Colonic mucosa (tissue), 4 donors: ENCODE measurements around the gene ING3. TPM values are rescaled to one million over a fixed set of nuclear protein-coding genes. Genes with fewer than 3 reads are reported as not detected.
A peak's percentile ranks its signal among the peaks of the same experiment; 100 is the strongest.

Experiments used
- DNase-seq: peaks from one replicate; pipeline ENCODE4 v3.0.0-alpha.2; 2020
- H3K27ac ChIP-seq: fragments of 200-600 bp; one replicate; pipeline ENCODE4 v1.8.0; 2021
- H3K27me3 ChIP-seq: fragments of 200-600 bp; one replicate; pipeline ENCODE4 v1.8.0; 2021
- H3K36me3 ChIP-seq: fragments of 200-600 bp; one replicate; pipeline ENCODE4 v1.8.0; 2021
- H3K4me1 ChIP-seq: fragments of 200-600 bp; one replicate; pipeline ENCODE4 v1.8.0; 2021; ENCODE audit warnings: mild to moderate bottlenecking
- H3K4me3 ChIP-seq: fragments of 200-600 bp; one replicate; pipeline ENCODE4 v1.8.0; 2021
- H3K9ac ChIP-seq, 2 donors: one replicate each; pipeline ENCODE4 v1.7.0; 2013; ENCODE audit warnings: control low read depth in 2 of 2, low read depth in 2 of 2, low read length in 2 of 2
- H3K9me3 ChIP-seq: fragments of 200-600 bp; one replicate; pipeline ENCODE4 v1.8.0; 2021
- intact Hi-C: fragments of 100-400 bp; cut with DNase I; formaldehyde crosslinking; loops from one replicate; pipeline ENCODE4 v1.14.1; 2022
- total RNA-seq, 2 donors: library from RNA; stranded (reverse); fragmentation: NEBNext Ultra II Directional in 1 of 2; extraction: Animal tissue kit (Norgen Biotek cat#: 25700) in 1 of 2; gene quantifications; one replicate each; pipeline ENCODE4 v1.2.1, GENCODE V29; 2021
- TF ChIP-seq, protein P1 (sequence below): fragments of 200-600 bp; IDR thresholded peaks from one replicate; pipeline ENCODE4 v1.8.0; 2022; ENCODE audit warnings: antibody characterized with exemption, mild to moderate bottlenecking
- donor health status: healthy.
- donor health status: DM: no; HTN: no; CAD: no.
- donor health status: DM: no; HTN: no; CAD: no.

The ING3 gene
- total RNA-seq, 2 donors from 2014 or later: 12.7 to 13.6 TPM

- Histone ChIP-seq H3K9ac (no peak overlapping the region), H3K9me3 (no peaks in the 10 kb centered on the region), H3K27ac (no peak overlapping the region), H3K36me3 (no peaks in the 10 kb centered on the region), H3K27me3 (no peaks in the 10 kb centered on the region), H3K4me1 (peaks cover 5% of the 10 kb centered on the region), H3K4me3 (no peak overlapping the region)
- TF ChIP-seq, protein P1, sequence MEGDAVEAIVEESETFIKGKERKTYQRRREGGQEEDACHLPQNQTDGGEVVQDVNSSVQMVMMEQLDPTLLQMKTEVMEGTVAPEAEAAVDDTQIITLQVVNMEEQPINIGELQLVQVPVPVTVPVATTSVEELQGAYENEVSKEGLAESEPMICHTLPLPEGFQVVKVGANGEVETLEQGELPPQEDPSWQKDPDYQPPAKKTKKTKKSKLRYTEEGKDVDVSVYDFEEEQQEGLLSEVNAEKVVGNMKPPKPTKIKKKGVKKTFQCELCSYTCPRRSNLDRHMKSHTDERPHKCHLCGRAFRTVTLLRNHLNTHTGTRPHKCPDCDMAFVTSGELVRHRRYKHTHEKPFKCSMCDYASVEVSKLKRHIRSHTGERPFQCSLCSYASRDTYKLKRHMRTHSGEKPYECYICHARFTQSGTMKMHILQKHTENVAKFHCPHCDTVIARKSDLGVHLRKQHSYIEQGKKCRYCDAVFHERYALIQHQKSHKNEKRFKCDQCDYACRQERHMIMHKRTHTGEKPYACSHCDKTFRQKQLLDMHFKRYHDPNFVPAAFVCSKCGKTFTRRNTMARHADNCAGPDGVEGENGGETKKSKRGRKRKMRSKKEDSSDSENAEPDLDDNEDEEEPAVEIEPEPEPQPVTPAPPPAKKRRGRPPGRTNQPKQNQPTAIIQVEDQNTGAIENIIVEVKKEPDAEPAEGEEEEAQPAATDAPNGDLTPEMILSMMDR: no peak
- intact Hi-C loops: no loop called here
- no peak for DNase-seq
These were observed 34.7 kb downstream of the ING3 start for GRCh38 chr7:120985130-120985758.

DNA sequence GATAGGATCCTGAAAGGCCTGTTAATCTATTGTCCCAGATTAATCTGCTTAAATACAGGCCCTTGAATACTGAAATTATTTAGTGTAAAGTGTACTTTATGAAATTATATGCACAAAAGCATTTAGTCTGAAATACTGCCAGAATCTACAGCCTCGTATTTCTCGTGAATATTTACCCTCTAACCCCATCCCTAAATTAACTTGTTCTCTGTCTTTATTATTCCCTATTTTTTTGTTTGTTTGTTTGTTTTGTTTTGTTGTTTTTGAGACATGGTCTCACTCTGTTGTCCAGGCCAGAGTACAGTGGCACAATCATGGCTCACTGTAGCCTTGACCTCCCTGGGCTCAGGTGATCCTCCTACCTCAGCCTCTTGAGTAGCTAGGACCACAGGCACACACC lies 35.3 kb downstream of the ING3 start:
- no peak overlapping the region for H3K4me3 ChIP-seq
- H3K4me1 ChIP-seq: peaks cover 5% of the 10 kb centered on the region
- H3K9me3 ChIP-seq: no peaks in the 10 kb centered on the region
- no peak for DNase-seq
- TF ChIP-seq, protein P1: no peak
- intact Hi-C loops: no loop called here
- no peak overlapping the region for H3K27ac ChIP-seq
- no peaks in the 10 kb centered on the region for H3K36me3 ChIP-seq
- H3K9ac ChIP-seq: no peak overlapping the region
- H3K27me3 ChIP-seq: no peaks in the 10 kb centered on the region

DNA sequence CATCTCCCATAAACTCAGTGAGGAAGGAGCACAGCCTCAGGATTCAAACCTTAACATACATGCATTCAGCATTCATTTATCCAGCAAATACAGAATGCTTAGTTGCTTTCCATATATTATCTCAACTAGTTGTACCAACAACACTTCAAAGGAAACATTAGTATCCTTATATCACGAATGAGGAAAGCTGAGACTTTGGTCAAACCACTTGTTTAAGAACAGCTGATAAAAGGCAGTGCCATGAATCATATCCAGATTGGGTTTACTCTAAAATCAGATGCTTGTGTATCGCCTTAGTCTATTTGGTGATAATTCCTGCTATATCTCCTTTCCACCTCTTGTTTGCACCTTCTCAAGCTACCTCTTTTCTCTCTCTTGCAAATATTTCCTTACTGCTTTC lies 36.1 kb downstream of the ING3 start:
- TF ChIP-seq, protein P1: no peak
- H3K9ac ChIP-seq: no peak overlapping the region
- no peak for DNase-seq
- intact Hi-C loops: no loop called here
- no peaks in the 10 kb centered on the region for H3K27me3 ChIP-seq
- H3K4me3 ChIP-seq: no peak overlapping the region
- H3K4me1 ChIP-seq: peaks cover 5% of the 10 kb centered on the region
- no peaks in the 10 kb centered on the region for H3K36me3 ChIP-seq
- H3K9me3 ChIP-seq: no peaks in the 10 kb centered on the region
- H3K27ac ChIP-seq: no peak overlapping the region

DNA sequence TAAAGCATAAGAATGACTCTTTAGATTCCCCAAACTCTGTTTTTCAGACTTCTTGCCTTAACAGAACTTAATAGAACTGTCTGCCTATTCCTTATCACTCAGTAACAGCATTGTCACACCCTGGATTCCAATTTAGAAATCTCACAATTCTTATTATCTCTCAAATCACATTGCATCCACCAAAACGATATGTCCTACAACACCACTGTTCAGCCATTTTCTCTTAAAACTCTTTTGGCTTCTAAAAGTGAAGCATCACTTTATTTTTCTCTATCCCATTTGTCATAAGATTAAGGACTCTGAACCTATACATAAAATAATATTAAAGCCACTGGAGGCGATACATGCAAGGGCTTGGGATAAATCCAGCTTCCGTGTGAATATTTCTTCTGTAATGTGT lies 36.7 kb downstream of the ING3 start:
- H3K27ac ChIP-seq: no peak overlapping the region
- no peaks in the 10 kb centered on the region for H3K9me3 ChIP-seq
- H3K9ac ChIP-seq: no peak overlapping the region
- peak overlapping the region; percentile 33 for H3K4me3 ChIP-seq
- intact Hi-C loops: no loop called here
- peaks cover 5% of the 10 kb centered on the region for H3K4me1 ChIP-seq
- TF ChIP-seq, protein P1: no peak
- DNase-seq: no peak
- no peaks in the 10 kb centered on the region for H3K27me3 ChIP-seq
- no peaks in the 10 kb centered on the region for H3K36me3 ChIP-seq

DNA sequence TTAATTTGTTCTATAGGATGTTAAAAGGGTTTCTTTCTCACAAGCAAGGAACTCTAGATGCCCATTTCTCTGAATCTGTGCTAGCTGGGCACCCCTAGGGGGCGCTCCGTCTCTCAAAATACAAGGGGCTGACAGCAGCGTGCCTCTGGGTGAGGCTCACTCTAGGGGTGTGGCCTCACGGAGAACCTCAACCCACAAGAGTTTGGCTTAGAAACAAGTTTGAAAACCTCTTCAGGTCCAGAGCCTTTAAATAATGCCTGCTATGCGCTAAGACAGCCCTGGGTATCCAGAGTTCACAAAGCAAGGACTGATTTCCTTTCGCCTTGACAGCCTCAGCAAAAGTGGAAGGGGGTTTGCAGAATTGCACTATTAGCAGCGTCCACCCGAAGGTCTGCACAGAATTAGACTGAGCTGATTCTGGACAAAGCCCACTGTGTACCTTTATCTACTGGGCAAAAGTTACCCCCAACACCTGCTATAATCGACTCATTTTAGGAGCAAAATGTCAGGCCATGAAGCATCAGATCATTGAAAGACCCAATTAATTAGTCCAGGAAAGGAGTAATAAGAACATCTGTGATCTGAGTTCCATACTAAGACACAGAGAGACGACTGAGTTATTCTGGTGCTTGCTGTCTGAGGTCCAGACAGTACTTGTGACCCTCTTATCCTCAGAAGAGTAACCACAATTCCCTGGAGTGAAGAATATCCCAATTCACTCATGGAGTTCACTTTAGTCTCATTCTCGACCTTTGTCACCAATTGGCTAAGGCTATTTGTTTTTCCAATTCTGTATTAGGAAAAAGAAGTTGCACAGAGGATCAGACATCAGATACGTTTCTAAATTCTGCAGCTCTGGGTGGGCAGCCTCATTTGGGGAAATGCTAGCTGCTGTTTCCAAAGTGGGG lies 37.4 kb downstream of the ING3 start:
- Histone ChIP-seq H3K4me3 (peak overlapping the region; percentile 33), H3K36me3 (no peaks in the 10 kb centered on the region), H3K9me3 (no peaks in the 10 kb centered on the region), H3K27ac (peak overlapping the region; percentile 75), H3K9ac (peak overlapping the region; percentile 15 to 31), H3K27me3 (no peaks in the 10 kb centered on the region), H3K4me1 (peaks cover 5% of the 10 kb centered on the region)
- intact Hi-C loops: loop anchor here (2.0 kb wide), 1 partner anchor 93 kb away; no protein-coding TSS in a partner anchor
- TF ChIP-seq, protein P1: peak; percentile 97
- peak; percentile 91 for DNase-seq
